HG03457 (cell line): ENCODE data around the gene PASK.

ENCODE experiments used
- ATAC-seq: cut with Tn5 transposase; IDR thresholded peaks from one replicate; pipeline ENCODE4 v1.9.1; 2021; ENCODE audit warnings: moderate number of reproducible peaks; ENCODE audit not compliant: unreplicated experiment

Gene PASK

GRCh38 chr2:241129086-241129871, 20.0 kb downstream of the PASK start:
- ATAC-seq: no peak

GRCh38 chr2:241128266-241128665, 21.0 kb downstream of the PASK start:
- no peak for ATAC-seq

- no peak for ATAC-seq
Measured at GRCh38 chr2:241126771-241127202, 22.5 kb downstream of the PASK start.

GRCh38 chr2:241126201-241126611, 23.1 kb downstream of the PASK start:
- ATAC-seq: no peak

- no peak for ATAC-seq
Measured at GRCh38 chr2:241125626-241126025, 23.6 kb downstream of the PASK start.

- ATAC-seq: no peak
Measured at GRCh38 chr2:241123816-241124536, 25.3 kb downstream of the PASK start.

GRCh38 chr2:241122376-241123002, 26.8 kb downstream of the PASK start:
- no peak for ATAC-seq

GRCh38 chr2:241121008-241121407, 28.3 kb downstream of the PASK start:
- no peak for ATAC-seq

GRCh38 chr2:241120440-241120839, 28.8 kb downstream of the PASK start:
- no peak for ATAC-seq

- no peak for ATAC-seq
Measured at GRCh38 chr2:241118737-241119505, 30.4 kb downstream of the PASK start.

- no peak for ATAC-seq
Measured at GRCh38 chr2:241116606-241117560, 32.4 kb downstream of the PASK start.

GRCh38 chr2:241115361-241115760, 33.9 kb downstream of the PASK start:
- ATAC-seq: no peak

- no peak for ATAC-seq
Measured at GRCh38 chr2:241114836-241115235, 34.4 kb downstream of the PASK start.

GRCh38 chr2:241112592-241112991, 36.7 kb downstream of the PASK start:
- ATAC-seq: no peak

- ATAC-seq: no peak
Measured at GRCh38 chr2:241112046-241112445, 37.2 kb downstream of the PASK start.

GRCh38 chr2:241111440-241111805, 37.8 kb downstream of the PASK start:
- ATAC-seq: peak; percentile 41

GRCh38 chr2:241110607-241111439, 38.4 kb downstream of the PASK start:
- ATAC-seq: peak; percentile 26

- no peak for ATAC-seq
Measured at GRCh38 chr2:241110089-241110606, 39.1 kb downstream of the PASK start.
